Neural progenitor cell (in vitro differentiated cells): ENCODE measurements around the gene SCLY. TPM values are rescaled to one million over a fixed set of nuclear protein-coding genes. Genes with fewer than 3 reads are reported as not detected.

Experiments used
- DNase-seq: peaks from one replicate; pipeline ENCODE4 v3.0.0-alpha.2; 2016; ENCODE audit warnings: low spot score
- H2AFZ ChIP-seq: fragments of 200-600 bp; sonication (generic); replicated peaks from 2 replicates; pipeline ENCODE4 v1.6.1; 2016; ENCODE audit warnings: antibody characterized with exemption
- H3F3A ChIP-seq: fragments of 200-600 bp; sonication (generic); 2 replicates; pipeline ENCODE4 v1.6.1; 2016; ENCODE audit warnings: antibody characterized with exemption, low read depth
- H3K27ac ChIP-seq: fragments of 200-600 bp; sonication (generic); 2 replicates; pipeline ENCODE4 v1.5.1; 2016; ENCODE audit warnings: mild to moderate bottlenecking
- H3K27me3 ChIP-seq: fragments of 200-600 bp; sonication (generic); 2 replicates; pipeline ENCODE4 v1.6.1; 2016; ENCODE audit warnings: mild to moderate bottlenecking, moderate library complexity
- H3K36me3 ChIP-seq: fragments of 200-600 bp; sonication (generic); 2 replicates; pipeline ENCODE4 v1.5.1; 2016
- H3K4me1 ChIP-seq: fragments of 200-600 bp; sonication (generic); 2 replicates; pipeline ENCODE4 v1.6.1; 2016; ENCODE audit warnings: mixed run types
- H3K4me2 ChIP-seq: fragments of 200-600 bp; sonication (generic); 2 replicates; pipeline ENCODE4 v1.6.1; 2016
- H3K4me3 ChIP-seq: fragments of 200-600 bp; sonication (generic); 2 replicates; pipeline ENCODE4 v1.5.1; 2016
- H3K79me2 ChIP-seq: fragments of 200-600 bp; sonication (generic); 2 replicates; pipeline ENCODE4 v1.6.1; 2016; ENCODE audit warnings: low read depth
- H3K9ac ChIP-seq: fragments of 200-600 bp; sonication (generic); 2 replicates; pipeline ENCODE4 v1.6.1; 2016
- H3K9me3 ChIP-seq: fragments of 200-600 bp; sonication (generic); 2 replicates; pipeline ENCODE4 v1.5.1; 2016; ENCODE audit warnings: low read depth
- H4K20me1 ChIP-seq: fragments of 200-600 bp; sonication (generic); 2 replicates; pipeline ENCODE4 v1.6.1; 2016; ENCODE audit warnings: low read depth
- H3K27ac Mint-ChIP-seq: 3 replicates; pipeline ENCODE4 v1.8.0; 2021; ENCODE audit warnings: mixed read lengths
- H3K27me3 Mint-ChIP-seq: 2 replicates; pipeline ENCODE4 v1.8.0; 2022; ENCODE audit warnings: low read depth, mild to moderate bottlenecking, inconsistent platforms, moderate library complexity, mixed read lengths; ENCODE audit not compliant: insufficient read depth
- H3K36me3 Mint-ChIP-seq: 3 replicates; pipeline ENCODE4 v1.8.0; 2021; ENCODE audit warnings: mixed read lengths
- H3K4me1 Mint-ChIP-seq: 3 replicates; pipeline ENCODE4 v1.8.0; 2021; ENCODE audit warnings: mixed read lengths
- H3K4me3 Mint-ChIP-seq: 3 replicates; pipeline ENCODE4 v1.8.0; 2021; ENCODE audit warnings: mild to moderate bottlenecking, moderate library complexity, mixed read lengths
- H3K9me3 Mint-ChIP-seq: 3 replicates; pipeline ENCODE4 v1.8.0; 2020; ENCODE audit warnings: mixed read lengths
- EZH2 ChIP-seq: fragments of 200-600 bp; sonication (generic); IDR thresholded peaks from 2 replicates; pipeline ENCODE4 v1.6.1; 2017; ENCODE audit warnings: antibody characterized with exemption, mild to moderate bottlenecking, moderate library complexity
- EZH2phosphoT487 ChIP-seq: fragments of 200-600 bp; sonication (generic); IDR thresholded peaks from 2 replicates; pipeline ENCODE4 v1.6.1; 2017; ENCODE audit warnings: antibody characterized with exemption
- small RNA-seq: library from RNA; depleted of rRNA; stranded (forward); fragments of <200 nt; gene quantifications from one replicate; pipeline ENCODE3, GENCODE V24; 2015
- total RNA-seq: library from RNA; depleted of rRNA; stranded (reverse); fragments of >200 nt; gene quantifications from 2 replicates; pipeline ENCODE4 v1.2.3, GENCODE V29; 2015; ENCODE audit warnings: low replicate concordance
- TF ChIP-seq, protein P1 (sequence below): fragments of 200-600 bp; sonication (generic); IDR thresholded peaks from 2 replicates; pipeline ENCODE4 v1.5.1; 2017; ENCODE audit warnings: antibody characterized with exemption, mild to moderate bottlenecking

Gene SCLY
- total RNA-seq, 1 donor from 2014 or later: 44.1 TPM

GRCh38 chr2:238146884-238147544 is 86.2 kb downstream of the SCLY start:
- Histone ChIP-seq H3K9me3 (no peaks in the 10 kb centered on the region), H3K4me1 (peaks cover 7% of the 10 kb centered on the region), H3K36me3 (no peaks in the 10 kb centered on the region), H3F3A (no peaks in the 10 kb centered on the region), H4K20me1 (no peaks in the 10 kb centered on the region), H3K27me3 (no peaks in the 10 kb centered on the region), H3K79me2 (no peaks in the 10 kb centered on the region), H3K4me2 (no peak overlapping the region), H3K4me3 (no peak overlapping the region), H2AFZ (no peak overlapping the region), H3K9ac (no peak overlapping the region), H3K27ac (no peak overlapping the region)
- H3K9me3 Mint-ChIP-seq: no peaks in the 10 kb centered on the region
- H3K27ac Mint-ChIP-seq: no peak overlapping the region
- no peaks in the 10 kb centered on the region for H3K4me1 Mint-ChIP-seq
- no peak overlapping the region for H3K4me3 Mint-ChIP-seq
- H3K36me3 Mint-ChIP-seq: no peaks in the 10 kb centered on the region
- TF ChIP-seq, protein P1, sequence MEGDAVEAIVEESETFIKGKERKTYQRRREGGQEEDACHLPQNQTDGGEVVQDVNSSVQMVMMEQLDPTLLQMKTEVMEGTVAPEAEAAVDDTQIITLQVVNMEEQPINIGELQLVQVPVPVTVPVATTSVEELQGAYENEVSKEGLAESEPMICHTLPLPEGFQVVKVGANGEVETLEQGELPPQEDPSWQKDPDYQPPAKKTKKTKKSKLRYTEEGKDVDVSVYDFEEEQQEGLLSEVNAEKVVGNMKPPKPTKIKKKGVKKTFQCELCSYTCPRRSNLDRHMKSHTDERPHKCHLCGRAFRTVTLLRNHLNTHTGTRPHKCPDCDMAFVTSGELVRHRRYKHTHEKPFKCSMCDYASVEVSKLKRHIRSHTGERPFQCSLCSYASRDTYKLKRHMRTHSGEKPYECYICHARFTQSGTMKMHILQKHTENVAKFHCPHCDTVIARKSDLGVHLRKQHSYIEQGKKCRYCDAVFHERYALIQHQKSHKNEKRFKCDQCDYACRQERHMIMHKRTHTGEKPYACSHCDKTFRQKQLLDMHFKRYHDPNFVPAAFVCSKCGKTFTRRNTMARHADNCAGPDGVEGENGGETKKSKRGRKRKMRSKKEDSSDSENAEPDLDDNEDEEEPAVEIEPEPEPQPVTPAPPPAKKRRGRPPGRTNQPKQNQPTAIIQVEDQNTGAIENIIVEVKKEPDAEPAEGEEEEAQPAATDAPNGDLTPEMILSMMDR: no peak
- TF ChIP-seq EZH2 (no peak), EZH2phosphoT487 (no peak)
- peaks cover 4% of the 10 kb centered on the region for H3K27me3 Mint-ChIP-seq
- DNase-seq: no peak

DNA sequence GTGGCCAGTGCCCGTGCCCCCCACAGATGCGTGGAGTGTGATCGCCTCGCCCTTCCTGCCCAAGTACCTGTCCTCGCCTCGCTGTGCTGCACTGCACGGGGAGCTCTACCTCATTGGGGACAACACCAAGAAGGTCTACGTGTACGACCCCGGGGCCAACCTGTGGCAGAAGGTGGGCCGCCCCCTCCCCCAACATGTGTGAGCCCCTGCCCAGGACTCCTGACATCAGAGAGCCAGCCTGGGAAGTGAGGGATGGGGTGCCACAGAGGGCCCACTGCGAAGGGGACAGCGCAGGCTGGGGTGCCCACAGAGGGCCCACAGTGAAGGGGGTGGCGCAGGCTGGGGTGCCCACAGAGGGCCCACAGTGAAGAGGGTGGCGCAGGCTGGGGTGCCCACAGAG is 88.2 kb downstream of the SCLY start:
- Mint-ChIP-seq H3K4me3 (no peak overlapping the region), H3K4me1 (peaks cover under 1% of the 10 kb centered on the region)
- no peaks in the 10 kb centered on the region for H3K36me3 ChIP-seq

More for the DNA sequence above, 88.2 kb downstream of the SCLY start:
- no peaks in the 10 kb centered on the region for H3F3A ChIP-seq
- no peak overlapping the region for H3K27ac ChIP-seq
- H3K27me3 Mint-ChIP-seq: peaks cover 6% of the 10 kb centered on the region
- H4K20me1 ChIP-seq: no peaks in the 10 kb centered on the region
- no peaks in the 10 kb centered on the region for H3K9me3 ChIP-seq
- H3K4me3 ChIP-seq: no peak overlapping the region
- no peak overlapping the region for H3K4me2 ChIP-seq
- peaks cover 1% of the 10 kb centered on the region for H3K9me3 Mint-ChIP-seq
- no peak overlapping the region for H2AFZ ChIP-seq
- no peaks in the 10 kb centered on the region for H3K79me2 ChIP-seq
- no peaks in the 10 kb centered on the region for H3K36me3 Mint-ChIP-seq
- no peaks in the 10 kb centered on the region for H3K27me3 ChIP-seq
- DNase-seq: no peak
- no peak overlapping the region for H3K27ac Mint-ChIP-seq
- H3K9ac ChIP-seq: no peak overlapping the region
- H3K4me1 ChIP-seq: peaks cover 7% of the 10 kb centered on the region
- TF ChIP-seq, protein P1: no peak
- TF ChIP-seq EZH2 (no peak), EZH2phosphoT487 (no peak)

Small RNA genes lying within 50 kb of the gene (small RNA-seq; reads per million reads assigned to genes)
- gene RNU6-1333P: not detected

Other genes starting within 250 kb of the SCLY start
- gene RAMP1, start 201.4 kb upstream of the SCLY start, total RNA-seq: not detected in 2 replicates
- 50.8 and 77.4 TPM in 2 replicates for gene UBE2F, start 94.0 kb upstream of the SCLY start, total RNA-seq
- gene ESPNL, start 39.3 kb downstream of the SCLY start, total RNA-seq: 0.58 and 0.59 TPM in 2 replicates
- 0.06 TPM in 1 of 2 replicates, not detected in the other for gene KLHL30, start 77.7 kb downstream of the SCLY start, total RNA-seq
- 0.09 TPM in 1 of 2 replicates, not detected in the other for gene ERFE, start 98.0 kb downstream of the SCLY start, total RNA-seq
- gene ILKAP, start 142.7 kb downstream of the SCLY start, total RNA-seq: 19.0 and 24.7 TPM in 2 replicates
- gene HES6, start 179.0 kb downstream of the SCLY start, total RNA-seq: 5.3 and 29.3 TPM in 2 replicates
- gene PER2, start 227.6 kb downstream of the SCLY start, total RNA-seq: 1.4 and 2.6 TPM in 2 replicates